C1 segment of cervical spinal cord (tissue), 14 donors: ENCODE data around the gene PRPF38B.
"Not testable (repeated sequence)": the region's sequence is repeated elsewhere in the genome, so short reads cannot be mapped to it uniquely, and the experiment has no call there.

Experiments
- DNase-seq, 14 donors: peaks; one replicate each; lab custom pipeline; 2025; lab: John Stamatoyannopoulos, UW

The PRPF38B gene

DNA sequence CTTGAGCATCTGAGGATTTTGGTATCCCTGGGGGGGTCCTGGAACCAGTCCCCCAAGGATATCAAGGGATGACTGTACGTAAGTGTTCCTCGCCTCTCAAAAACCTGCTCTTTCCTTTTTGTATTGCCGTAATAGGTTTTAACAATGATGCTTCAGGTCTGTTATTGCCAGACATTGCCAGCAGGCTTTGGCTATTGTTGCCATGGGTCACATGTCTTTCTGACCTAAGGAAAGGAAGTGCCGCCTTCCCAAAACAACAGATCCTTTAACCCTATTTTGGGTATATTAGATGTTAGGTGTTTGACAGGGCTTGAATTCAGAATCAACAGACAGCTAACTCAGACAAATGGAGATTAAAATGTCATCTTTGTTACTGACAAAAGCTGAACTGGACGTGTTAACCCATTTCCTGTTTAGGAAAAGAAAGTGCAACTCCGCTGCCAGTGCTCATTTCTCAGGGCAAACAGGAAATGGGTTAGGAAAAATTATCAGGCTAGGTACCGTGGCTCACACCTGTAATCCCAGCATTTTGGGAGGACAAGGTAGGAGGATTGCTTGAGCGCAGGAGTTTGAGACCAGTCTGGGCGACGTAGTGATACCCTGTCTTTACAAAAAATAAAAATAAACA lies 12.4 kb upstream of the PRPF38B start:
- no peak for DNase-seq

DNA sequence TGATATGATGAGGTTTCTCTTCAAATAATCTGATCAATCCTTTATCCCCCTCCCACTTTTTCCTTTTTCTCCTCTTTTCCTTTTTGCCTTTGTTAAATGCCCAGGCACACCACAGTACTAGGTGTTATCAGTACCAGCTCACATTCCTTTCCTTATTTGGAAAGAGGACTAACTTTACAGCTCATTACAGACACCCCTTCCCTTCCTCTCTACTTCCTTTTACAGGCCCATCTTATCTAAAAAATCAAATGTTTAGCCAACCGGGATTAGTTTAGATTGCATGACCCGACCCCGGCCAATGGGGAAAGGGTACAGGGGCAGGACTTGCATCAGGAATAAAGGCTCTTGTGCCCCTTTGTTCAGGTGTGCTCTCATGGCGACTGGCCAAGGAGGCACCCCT lies 10.4 kb upstream of the PRPF38B start:
- DNase-seq: not testable (repeated sequence)

DNA sequence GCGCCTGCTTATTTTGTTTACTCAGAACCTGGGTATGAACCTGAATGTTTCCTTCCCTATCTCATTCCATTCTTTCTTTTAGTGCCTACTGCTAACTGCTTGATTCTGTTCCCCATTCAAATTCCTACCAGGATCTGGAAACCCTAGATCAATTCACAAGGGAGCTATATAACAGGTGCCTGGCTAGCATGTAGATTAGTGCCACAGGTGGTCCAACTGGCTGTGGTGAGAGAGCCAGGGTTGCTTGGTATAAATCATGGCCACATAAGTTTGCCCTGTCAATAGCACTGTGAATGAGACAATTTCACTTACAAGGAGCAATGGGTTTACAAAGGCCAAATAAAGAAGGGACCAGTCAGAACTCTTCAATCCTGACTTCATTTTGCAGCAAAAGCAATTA lies 6.6 kb upstream of the PRPF38B start:
- DNase-seq: peak in 1 of 14 donors; percentile 17

DNA sequence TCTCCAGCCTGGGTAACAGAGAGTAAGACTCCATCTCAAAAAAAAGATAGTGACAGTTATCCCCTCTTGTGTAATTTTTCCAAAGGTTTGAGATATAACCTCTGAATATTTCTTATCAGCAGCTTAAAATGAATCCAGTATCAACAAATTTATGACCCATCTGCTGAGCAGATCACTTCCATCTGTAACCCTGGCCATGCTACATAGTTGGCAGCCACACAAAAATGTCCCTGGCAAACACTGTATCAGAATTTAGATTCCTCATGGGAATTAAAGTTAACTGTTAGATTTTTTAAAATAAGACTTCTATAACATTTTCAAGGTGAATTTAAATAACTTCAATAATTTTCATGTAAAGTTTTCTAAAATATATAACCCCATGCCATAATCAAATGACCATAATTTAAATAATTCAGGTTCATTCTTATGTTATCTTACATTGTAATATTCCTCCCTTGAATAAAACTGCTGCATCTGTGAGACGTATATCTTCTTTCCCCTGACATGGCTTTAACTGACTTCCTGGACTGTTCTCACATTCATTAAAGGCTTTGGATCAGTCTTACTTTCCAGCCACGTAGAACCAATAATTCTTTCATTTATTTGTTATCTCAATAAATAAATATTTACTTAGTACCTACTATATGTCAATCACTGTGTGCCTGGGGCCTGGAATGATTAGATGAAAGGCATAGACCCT lies 5.3 kb upstream of the PRPF38B start:
- peak in 1 of 14 donors; percentile 66 for DNase-seq

DNA sequence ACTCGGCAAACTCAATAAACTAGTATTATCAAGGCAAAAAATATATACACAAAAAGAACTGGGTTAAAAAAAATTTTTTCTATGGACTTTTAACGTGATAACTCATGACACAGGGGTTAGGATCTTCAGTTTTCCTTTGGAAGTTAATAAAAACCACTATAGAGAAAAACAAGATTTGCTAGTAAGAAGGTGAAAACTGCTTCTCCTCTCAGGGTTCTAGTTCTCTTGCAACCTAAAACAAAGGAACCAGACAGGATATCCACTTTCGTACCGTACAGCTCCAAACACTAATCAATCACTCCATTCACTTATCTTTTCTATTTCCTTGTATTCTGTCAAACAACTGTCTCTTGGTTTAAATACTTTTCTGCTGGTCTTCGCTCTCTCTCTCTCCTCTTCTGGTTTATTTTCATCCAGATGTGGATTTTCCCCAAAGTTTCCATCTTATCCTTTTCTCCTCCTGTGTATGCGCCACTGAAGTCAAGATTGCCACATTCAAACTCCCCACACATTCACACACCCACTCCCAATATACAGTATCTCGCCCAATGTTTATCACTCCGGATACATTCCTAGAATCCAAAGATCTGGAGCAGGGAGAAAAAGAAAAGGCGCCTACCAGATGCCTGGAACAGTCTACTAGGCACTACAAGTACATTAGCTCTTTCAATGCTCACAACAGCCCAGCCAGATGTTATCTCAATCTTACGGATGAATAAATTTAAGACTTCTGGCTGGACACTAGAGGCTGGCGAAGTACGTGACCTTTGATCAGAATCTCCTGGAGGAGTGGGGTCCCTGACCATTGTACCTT lies 775 bp upstream of the PRPF38B start:
- no peak for DNase-seq

DNA sequence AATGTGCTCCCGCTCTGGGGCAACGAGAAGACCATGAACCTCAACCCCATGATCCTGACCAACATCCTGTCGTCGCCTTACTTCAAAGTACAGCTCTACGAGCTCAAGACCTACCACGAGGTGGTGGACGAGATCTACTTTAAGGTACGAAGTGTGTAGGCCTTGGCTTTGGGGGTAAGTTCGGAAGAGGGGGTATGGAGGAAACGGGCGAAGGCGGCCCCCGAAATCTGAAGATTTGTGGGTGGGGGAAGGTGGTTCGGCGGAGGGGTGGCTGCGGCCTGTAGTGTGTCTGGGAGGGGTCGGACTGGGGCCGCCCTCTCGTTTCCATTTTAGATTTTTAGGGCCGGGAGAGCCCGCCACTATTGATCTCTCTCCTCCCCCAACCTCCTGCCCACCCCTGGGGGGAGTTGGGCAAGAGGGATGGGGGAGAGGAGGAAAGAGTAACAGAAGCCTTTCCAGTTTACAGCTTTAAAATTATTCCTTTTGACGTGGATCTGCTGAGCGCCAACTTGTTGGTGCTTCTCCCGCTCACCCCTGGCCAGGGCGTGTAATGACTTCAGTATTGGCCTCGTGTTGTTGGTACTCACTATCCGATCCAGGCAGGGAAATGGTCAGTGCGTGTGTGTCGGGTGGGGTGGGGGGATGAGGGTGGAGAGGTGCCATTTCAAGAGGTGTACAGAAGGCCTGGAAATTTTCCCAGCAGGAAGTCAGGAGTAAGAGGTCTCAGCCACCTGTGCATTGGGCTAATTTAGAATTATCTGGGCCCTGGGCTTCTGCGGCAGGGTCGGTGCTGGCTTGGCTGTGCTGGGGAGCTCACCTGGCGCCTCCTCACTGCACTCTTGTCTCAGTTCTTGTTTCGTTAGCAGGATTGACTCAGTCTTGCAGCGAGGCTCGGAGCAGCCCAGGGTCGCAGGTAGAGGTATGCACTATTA lies 880 bp downstream of the PRPF38B start:
- DNase-seq: peak in 12 of 14 donors; percentile 20 to 90 (median 67)

DNA sequence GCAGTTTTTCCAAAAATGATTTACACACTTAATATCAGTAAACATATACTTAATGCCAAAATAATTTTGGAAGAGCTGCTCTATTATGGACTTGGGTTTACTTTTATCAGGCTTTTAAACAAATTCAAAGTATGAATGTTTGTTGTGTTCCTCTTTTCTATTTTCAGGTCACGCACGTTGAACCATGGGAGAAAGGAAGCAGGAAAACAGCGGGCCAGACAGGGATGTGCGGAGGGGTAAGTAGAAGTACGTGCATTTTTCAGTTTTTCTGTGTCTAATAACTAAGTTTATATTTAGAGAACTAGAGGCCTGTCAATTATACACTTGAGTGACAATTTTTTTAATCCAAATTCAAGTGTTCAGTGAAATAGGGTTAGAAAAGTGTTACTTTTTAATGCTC lies 3.4 kb downstream of the PRPF38B start:
- DNase-seq: peak in 1 of 14 donors; percentile 10

DNA sequence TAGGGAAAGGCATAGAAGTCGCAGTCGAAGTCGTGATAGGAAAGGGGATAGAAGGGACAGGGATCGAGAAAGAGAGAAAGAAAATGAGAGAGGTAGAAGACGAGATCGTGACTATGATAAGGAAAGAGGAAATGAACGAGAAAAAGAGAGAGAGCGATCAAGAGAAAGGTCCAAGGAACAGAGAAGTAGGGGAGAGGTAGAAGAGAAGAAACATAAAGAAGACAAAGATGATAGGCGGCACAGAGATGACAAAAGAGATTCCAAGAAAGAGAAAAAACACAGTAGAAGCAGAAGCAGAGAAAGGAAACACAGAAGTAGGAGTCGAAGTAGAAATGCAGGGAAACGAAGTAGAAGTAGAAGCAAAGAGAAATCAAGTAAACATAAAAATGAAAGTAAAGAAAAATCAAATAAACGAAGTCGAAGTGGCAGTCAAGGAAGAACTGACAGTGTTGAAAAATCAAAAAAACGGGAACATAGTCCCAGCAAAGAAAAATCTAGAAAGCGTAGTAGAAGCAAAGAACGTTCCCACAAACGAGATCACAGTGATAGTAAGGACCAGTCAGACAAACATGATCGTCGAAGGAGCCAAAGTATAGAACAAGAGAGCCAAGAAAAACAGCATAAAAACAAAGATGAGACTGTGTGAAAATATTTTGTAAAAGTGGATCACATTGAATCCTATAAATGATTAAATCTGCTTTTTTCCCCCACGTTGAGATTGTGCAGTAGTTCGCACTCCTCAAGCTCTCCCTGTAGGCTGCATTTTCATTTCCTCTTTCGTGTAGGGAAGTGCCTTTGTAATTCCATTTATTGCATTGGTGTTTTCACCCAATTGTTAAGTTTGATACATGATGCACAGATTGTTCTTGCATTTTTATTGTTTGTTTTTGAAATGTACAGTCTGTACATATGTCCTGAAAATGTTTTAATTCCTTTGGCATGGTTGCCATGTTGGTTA lies 7.5 kb downstream of the PRPF38B start:
- no peak for DNase-seq

DNA sequence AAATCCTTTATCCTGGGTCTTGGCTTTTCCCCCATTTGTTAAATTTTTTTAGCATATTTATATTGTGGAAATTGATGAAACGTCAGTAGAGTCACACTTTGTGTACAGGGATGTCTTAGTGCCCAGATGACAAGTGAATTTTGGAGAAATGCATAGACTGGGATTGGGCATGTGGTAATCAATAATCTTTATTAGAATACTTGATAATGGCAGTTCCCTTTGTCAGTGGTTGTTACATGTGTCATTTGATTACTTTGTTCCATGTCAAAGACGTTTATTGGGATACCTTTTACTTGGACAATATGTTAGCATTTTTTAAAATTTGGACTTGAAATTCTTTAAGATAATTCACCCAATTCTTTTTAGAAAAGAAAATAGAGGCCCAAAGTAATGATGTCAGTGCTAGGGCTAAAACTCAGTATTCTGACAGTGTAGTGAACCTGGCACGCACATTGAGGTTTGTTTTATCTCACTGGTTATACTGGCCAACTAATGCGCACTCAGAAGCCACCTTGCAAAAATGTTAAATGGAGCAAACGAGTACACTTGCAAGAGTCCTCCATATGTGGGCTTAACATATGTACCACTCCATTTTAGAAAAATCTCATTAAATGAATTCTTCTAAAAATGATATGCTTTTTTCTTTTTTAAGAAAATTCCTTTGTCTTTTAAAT lies 9.2 kb downstream of the PRPF38B start:
- DNase-seq: peak in 1 of 14 donors; percentile 12

DNA sequence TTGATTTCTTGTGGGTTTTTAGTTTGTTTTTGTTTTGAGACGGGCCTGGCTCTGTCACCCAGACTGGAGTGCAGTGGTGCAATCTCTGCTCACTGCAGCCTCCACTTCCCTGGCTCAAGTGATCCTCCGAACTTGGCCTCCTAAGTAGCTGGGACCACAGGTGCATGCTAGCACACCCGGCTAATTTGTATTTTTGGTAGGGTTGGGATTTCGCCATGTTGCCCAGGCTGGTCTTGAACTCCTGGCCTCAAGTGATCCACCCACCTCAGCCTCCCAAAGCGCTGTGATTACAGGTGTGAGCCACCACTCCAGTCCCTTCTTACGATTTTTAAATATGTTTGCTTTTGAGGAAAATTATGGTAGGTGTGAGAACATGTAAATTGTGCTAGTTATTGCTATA lies 10.0 kb downstream of the PRPF38B start:
- DNase-seq: not testable (repeated sequence)

DNA sequence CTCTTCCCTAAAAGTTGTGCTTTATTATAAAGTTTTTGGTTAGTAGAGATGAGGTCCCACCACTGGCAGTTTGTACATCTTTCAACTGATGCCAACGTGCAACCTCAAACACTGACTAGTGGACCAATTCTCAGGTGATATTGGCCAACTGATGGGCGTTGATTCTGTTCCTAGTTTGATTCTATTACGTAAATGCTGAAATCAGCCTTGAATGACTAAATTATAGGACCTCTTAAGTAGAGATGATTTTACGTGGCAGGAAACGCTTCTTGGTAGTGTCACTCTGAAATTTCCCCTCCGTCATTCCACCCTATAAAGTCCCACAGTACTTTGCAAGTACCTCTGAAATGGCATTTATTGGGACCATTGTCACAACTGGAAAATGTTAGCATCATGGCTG lies 11.8 kb downstream of the PRPF38B start:
- DNase-seq: no peak

DNA sequence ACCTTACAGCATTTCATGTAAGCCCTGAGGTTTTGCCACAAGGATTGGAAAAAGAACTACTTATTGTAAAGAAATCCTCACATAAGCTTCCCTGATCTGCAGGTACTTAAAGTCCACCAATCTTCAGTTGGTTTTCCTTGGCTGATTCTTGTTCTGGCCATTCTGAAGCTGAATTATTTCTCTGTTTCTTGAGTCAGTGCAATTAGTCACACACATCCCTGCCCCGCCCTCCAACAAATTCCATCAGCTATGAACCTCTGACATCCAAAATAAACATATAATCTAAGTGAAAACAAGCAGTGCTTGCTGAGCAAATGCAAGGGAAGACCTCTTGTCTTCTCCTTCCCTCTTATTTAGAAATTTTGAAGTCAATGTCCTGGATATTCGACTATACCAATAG lies 12.4 kb downstream of the PRPF38B start:
- DNase-seq: no peak

DNA sequence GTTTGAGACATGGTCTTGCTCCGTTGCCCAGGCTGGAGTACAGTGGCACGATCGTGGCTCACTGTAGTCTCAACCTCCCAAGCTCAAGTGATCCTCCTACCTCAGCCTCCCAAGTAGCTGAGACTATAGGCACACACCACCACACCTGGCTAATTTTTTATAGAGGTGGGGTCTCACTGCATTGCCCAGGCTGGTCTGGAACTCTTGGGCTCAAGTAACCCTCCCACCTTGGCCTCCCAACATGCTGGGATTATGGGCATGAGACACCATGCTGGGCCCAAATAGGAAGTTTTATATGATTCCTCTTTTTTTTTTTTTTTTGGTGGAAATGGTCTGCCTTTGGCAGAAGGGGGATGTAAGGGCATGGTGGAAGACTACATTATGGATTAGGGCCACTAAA lies 14.5 kb downstream of the PRPF38B start:
- no peak for DNase-seq

DNA sequence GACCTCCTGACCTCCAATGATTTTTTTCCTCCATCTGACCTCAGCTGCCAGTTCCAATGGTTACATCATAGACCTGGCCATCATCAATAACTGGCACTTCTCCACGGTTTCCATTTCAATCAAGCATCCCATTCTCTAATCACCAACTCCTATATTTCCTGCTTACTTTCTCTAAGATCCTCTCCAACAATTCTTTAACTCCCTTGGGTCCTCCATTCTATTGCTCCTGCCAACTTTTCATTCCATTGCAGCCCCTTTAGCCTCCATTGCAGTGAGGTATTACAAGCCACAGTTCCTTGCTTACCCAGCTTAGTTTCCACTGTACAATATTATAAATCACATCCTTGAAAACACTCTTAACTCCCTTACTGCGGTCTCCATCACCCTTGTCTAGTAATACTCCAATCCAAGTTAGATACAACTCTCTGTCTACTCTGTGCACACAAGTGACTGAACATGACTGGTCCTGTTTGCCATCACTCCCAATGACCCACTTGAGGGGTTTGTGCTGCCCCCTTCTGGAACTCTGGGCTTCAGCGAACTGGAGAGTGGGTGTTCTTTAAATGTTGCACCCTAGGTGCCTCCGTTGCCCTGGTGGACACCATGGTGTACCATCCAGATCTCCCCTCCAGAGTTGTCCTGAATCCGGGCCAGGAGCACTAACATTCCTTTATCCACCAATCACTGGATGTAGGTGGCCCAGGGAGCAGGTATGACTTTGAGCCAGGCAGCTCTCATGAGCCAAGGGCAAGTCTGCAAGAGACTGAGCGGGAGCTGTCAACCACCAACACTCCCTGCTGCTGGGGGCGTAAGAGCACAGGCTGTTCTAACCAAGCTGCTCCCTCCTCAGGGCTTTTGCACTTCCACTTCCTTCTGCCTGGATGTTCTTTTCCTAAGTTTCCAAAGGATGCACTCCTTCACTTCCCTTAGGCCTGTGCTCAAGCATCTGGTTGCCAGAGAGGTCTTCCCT lies 16.9 kb downstream of the PRPF38B start:
- DNase-seq: no peak

DNA sequence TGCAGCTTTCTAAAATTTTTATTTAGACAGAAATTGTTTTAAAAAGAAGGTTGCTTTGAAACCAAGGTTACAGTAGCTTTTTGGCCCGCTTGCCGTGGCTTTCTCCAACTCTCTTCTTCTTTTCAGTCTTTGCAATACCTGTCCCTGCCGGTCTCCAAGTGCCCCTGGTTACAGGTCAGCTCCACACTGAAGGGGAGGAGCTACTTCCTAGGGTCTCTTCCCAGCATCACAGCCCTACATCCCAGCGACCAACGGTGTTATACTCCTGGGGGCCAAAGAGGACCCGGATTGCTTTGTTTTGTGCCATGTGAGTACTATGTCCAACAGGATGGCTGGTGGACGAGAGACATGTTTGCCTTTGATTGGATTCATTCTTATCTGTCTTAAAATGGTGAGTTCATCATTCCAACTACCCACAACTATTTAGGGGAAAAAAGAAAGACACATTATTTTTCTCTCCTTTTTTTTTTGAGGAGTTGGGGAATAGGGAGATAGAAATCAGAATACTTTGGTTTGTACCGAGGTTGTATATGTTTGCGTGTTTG lies 20.6 kb downstream of the PRPF38B start, which contains the start of gene FNDC7:
Gene FNDC7, plus strand, starts transcription at position 303 of the 545 bp plus-strand sequence. Its CDS starts 26 bp downstream, at position 329.
- DNase-seq: no peak

DNA sequence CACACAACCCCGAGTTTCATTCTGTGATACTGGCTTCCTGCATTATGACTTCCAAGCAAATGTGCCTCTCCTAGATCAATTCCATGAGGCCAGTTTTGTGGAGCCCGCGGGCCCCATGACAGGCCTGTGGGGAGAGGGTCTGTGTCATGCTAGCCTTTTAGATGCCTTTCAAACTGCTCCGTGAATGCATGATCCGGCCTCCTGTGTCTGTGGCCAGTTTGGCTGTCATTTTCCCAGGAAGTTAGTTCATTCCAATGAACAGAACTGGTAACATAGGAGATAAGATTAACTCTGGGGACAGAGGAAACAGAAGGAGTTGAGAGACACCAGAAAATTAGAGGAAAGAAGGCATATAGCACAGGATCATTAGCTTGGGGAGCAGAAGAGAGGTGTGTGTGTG lies 23.8 kb downstream of the PRPF38B start:
- peak in 1 of 14 donors; percentile 11 for DNase-seq

DNA sequence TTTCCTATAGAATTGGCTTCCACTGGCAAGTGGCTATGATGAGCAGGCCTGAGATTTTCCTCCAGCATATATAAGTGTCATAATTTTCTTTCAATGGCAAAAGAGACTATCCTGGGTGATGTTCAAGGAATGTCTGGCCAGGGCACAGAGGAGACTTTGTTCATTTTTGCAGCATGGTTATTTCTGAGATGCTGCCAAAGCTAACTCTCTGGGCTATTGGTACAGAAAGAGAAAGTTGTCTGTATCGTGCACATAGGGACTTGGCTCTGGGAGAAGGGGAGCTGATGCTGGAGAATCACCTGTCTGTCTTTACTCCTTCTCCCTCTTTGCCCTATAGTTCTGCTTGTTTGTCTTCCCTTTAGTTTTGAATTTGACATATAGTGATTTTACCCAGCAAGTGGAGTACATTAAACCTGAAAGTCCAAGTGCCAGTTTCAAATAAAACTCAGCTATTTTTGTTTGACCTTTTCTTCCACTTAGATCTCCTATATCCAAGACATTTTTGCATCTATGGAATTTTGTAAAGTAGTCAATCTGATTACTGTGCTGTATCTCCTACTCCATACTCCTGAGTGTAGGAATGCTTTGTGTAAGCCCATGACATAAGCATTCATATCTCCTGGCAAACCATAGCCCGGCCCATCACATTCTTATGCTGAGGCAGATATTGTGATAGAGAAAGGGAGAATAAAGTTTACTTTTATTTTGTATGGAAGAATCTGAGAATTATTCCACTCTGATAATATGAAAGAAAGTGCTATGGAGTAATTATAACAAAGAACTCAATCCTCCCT lies 24.5 kb downstream of the PRPF38B start:
- DNase-seq: peak in 1 of 14 donors; percentile 19
